Jurkat, Clone E6-1 (cell line): Measurements from ENCODE around the gene MAPK8IP3.

Source experiments
- DNase-seq: peaks from one replicate; pipeline ENCODE4 v3.0.0-alpha.2; 2011; ENCODE audit warnings: low read depth, low spot score
- H3K4me3 ChIP-seq: 2 replicates; pipeline ENCODE4 v1.5.1; 2011; ENCODE audit warnings: mild to moderate bottlenecking, low read length, control low read depth, moderate library complexity

The MAPK8IP3 gene

DNA sequence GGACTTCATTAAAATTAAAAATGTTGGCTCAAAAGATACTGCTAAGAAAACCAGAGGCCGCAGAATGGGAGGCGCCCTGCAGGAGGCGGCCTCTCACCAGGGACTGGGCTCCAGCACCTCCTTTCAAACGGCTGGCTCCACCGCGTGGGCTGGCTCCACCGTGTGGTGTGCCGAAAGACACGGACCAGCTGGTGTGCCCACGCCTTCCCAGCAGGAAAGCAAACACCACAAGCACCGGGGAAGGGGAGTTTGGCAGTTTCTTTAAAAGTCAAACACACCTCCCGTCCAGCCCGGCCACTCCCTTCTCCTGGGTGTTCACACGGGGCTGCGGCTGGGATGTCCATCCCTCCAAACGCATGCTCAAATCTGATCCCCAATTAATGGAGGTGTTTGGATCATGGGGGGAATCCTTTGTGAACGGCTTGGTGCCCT lies 106.8 kb downstream of the MAPK8IP3 start:
- DNase-seq: peak; percentile 33
- H3K4me3 ChIP-seq: no peak overlapping the region

DNA sequence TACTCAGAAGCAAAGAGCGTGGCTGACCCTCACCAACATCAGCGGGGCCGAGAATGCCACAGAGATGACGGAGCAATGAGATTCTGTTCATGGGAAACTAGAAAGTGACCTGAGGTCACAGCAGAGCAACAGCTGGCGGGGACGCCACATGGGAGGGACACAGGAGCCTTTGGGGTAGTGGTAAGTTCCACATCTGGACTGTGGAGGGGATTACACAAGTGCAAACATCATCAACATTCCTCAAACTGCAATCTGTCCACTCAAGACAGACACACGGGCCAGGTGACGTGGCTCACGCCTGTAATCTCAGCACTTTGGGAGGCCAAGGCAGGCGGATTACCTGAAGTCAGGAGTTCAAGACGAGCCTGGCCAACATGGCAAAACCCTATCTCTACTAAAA lies 109.5 kb downstream of the MAPK8IP3 start:
- no peak for DNase-seq
- H3K4me3 ChIP-seq: no peak overlapping the region

DNA sequence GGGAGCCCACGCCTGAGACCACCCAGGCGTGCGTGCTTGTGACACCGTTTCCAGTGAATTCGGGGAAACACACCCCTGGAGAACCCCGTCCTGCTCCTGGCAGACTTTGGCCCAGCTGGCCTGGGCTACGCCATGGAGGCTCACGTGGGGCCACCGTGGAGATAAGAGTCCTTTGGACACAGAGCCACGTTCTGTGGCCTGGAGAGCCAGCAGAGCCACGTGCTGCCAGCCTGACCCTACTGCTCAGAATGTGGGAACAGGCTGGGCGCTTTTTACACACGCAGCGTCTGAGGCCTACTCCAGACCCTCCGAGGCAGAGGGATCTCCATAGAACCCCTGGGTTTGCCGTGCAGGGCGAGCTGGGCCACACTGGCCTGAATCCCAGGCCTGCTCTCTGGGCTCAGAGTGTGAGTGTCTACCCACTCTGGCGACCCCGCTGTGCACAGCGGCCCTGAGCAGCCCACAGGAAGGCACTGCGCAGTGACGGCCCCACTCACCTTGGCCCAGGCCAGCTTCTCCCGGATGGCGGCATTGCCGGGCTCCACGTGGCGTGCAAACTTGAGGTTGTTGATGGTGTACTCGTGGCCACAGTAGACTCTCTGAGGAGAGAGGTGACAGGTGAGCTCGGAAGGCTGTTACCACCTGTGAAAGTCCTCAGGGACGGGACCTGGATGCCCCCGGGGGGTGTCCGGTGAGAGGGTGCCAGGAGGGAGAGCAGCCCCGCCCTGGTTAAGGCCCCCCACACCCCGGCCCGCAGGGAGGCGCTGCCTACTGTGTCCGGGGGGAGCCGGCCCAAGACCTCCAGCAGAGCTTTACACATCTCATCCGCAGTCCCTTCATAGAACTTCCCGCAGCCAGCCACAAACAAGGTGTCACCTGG lies 110.6 kb downstream of the MAPK8IP3 start:
- DNase-seq: no peak
- H3K4me3 ChIP-seq: no peak overlapping the region

DNA sequence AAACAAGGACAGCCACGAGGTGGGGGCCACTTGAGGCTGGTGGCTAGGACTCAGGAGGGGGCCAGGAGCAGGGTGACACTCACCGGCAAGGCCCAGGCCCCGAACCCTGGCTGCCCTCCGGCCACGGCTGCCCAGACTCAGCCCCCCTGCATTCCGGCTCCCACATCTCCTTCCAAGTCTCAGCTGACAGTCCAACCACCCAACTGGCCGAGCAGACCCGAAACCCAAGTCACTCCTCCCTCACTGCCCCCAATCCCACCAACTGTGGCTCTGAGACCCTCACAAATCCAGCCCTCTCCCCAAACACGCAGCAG lies 111.2 kb downstream of the MAPK8IP3 start:
- no peak overlapping the region for H3K4me3 ChIP-seq
- no peak for DNase-seq

DNA sequence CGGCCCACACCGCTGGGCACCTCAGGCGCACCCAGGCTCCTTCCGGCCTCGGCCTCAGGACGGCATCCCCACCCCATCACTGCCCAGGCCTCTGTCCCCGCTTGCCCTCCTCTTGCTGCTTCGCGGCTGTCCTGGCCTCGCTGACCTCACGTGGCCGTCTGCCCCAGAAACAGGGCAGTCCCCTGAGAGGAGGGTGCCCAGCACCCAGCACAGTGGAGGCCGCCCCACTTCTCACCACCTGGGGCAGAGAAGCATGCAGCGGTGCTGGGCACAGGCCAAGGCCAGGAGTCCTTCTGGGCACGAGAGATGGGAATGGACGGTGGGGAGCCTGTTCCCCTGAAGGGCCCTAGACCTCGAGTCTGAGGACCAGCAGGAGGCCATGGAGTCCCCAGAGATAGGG lies 111.7 kb downstream of the MAPK8IP3 start:
- H3K4me3 ChIP-seq: no peak overlapping the region
- DNase-seq: no peak

DNA sequence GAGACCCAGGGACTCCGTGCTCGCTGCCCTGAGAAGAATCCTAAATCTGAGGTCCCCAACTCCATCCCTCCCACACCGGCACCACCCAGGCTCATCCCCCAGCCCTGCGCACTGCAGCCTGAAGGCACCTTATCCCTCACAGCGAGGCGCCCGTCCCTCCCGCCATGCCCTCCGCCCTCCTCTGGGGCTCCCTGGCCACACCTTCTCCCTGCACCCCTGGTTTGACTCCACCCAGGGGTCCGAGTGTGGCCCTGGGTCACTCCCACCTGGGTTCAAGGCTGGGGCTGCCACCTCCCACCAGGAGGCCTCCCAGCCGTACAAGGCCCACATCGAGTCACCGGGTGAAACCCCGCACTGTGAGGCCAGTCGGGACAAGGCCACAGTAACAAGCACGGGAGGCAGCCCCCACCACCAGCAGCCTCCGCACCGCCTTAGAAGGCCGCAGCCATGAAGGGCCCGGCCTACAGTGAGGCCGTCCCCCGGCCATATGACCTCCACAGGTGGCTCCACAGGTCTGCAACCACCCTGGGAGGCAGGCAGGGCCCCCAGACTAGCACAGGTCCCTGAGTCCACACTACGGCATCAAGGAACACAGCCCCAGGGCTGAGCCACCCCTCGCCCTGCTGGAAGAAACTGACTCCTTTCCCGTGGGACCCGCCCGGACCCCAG lies 112.3 kb downstream of the MAPK8IP3 start:
- DNase-seq: no peak
- no peak overlapping the region for H3K4me3 ChIP-seq

DNA sequence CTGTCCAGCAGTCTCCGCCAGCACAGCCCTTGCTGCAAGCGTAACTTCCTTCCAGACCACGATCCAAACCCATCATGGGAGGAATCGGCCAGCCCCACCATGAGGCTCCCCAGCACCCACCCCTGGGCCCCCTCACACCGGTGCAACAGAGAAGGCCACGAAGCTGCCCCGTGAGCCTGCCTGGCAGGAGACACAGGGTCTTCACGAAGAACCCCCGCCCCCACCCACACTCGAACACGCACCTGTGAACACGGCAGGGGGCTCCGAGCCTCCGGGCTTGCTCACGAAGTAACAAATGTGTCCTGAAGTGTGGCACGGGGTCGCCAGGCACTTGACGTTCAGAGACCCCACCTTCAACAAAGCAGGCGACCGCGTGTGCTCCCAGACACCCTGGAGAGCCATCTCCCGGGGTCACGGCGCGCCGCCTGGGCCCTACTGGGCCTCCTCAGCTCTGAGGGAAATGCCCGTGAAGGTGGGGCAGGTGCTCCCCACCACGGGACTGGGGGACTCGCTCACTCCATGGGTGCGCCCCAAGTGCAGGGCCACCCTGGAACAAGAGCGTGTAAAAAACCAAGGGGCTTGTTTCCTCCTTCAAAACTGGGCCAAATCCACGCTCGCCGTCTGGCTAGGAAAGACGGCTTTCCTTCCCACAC lies 113.0 kb downstream of the MAPK8IP3 start:
- H3K4me3 ChIP-seq: no peak overlapping the region
- DNase-seq: no peak

DNA sequence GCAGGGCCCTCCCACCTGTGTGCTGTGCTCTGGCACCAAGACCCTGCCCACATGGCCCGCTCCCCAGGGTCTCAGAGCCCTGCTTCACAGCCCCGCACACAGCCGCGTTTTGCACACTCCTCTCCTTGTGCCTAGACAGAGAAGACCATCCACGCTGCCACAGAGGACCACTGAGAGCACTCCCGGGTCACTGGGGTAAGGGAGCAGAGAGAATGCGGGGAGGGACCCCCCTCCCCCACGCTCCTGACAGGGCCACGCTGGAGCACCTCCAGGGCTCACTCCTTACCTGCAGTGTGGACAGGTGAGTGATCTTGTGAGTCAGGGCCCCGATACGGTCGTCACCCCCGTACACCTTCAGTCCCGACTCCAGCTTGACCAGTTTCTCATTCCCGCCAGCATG lies 113.6 kb downstream of the MAPK8IP3 start:
- no peak overlapping the region for H3K4me3 ChIP-seq
- DNase-seq: no peak
